ENCODE results near the gene VCAN. TPM values are rescaled to one million over a fixed set of nuclear protein-coding genes. Genes with fewer than 3 reads are reported as not detected.

Gene VCAN
- total and polyA plus RNA-seq, 3 donors from 2014 or later, result 15.7 to 23.4 (median 22.8) TPM

DNA sequence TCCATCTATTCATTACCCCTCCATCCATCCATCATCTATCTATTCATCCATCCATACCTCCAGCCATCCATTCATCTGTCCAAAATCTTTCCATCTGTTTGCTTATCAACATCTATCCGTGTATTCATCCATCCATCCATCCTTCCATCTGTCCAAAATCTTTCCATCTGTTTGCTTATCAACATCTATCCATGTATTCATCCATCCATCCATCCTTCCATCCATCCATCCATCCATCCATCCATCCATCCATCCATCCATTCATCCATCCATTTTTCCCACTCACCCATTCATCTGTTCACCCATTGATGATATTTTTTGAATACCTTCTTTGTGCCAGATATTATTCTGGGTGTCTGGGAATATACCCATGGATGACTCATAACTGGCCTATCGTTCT, 12.8 kb downstream of the VCAN start:
- Histone ChIP-seq H3K27ac (no peak overlapping the region), H3K27me3 (no peaks in the 10 kb centered on the region), H3K4me3 (no peak overlapping the region), H3K36me3 (ENCODE audit: low read depth, missing control alignments) (no peaks in the 10 kb centered on the region), H3K4me1 (no peaks in the 10 kb centered on the region), H3K9me3 (no peaks in the 10 kb centered on the region)
- WGBS, 2 donors, result 91% methylated on average over 2 of the region's 2 CpGs
- no peak for TF ChIP-seq POLR2A (IDR thresholded peaks at IDR 0.05)
- TF ChIP-seq, protein P1, sequence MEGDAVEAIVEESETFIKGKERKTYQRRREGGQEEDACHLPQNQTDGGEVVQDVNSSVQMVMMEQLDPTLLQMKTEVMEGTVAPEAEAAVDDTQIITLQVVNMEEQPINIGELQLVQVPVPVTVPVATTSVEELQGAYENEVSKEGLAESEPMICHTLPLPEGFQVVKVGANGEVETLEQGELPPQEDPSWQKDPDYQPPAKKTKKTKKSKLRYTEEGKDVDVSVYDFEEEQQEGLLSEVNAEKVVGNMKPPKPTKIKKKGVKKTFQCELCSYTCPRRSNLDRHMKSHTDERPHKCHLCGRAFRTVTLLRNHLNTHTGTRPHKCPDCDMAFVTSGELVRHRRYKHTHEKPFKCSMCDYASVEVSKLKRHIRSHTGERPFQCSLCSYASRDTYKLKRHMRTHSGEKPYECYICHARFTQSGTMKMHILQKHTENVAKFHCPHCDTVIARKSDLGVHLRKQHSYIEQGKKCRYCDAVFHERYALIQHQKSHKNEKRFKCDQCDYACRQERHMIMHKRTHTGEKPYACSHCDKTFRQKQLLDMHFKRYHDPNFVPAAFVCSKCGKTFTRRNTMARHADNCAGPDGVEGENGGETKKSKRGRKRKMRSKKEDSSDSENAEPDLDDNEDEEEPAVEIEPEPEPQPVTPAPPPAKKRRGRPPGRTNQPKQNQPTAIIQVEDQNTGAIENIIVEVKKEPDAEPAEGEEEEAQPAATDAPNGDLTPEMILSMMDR (IDR thresholded peaks at IDR 0.05), result no peak
- no peak for DNase-seq
- intact Hi-C loops (cut with DNase I; ENCODE audit: low total_unique reads), result no loop called here

DNA sequence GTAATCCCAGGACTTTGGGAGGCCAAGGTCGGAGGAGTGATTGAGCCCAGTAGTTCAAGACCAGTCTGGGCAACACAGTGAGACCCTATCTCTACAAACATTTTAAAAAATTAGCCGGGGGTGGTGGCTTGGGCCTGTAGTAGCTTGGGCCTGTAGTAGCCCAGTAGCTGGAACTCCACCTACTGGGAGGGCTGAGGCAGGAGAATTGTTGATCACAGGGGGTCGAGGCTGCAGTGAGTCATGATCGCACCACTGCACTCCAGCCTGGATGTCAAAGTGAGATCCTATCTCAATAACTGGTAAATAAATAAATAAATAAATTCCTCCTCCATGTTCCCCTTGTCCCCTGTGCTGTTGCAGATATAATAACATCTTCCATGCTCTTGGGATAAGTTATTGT, 14.3 kb downstream of the VCAN start:
- intact Hi-C loops (cut with DNase I; ENCODE audit: low total_unique reads), result no loop called here
- Histone ChIP-seq H3K36me3 (ENCODE audit: low read depth, missing control alignments) (no peaks in the 10 kb centered on the region), H3K4me3 (no peak overlapping the region), H3K9me3 (no peaks in the 10 kb centered on the region), H3K4me1 (no peaks in the 10 kb centered on the region), H3K27me3 (no peaks in the 10 kb centered on the region), H3K27ac (no peak overlapping the region)
- 92 to 96% methylated on average over 4 of the region's 4 CpGs for WGBS, 2 donors
- DNase-seq, result no peak
- no peak for TF ChIP-seq POLR2A (IDR thresholded peaks at IDR 0.05)
- TF ChIP-seq, protein P1 (IDR thresholded peaks at IDR 0.05), result no peak

DNA sequence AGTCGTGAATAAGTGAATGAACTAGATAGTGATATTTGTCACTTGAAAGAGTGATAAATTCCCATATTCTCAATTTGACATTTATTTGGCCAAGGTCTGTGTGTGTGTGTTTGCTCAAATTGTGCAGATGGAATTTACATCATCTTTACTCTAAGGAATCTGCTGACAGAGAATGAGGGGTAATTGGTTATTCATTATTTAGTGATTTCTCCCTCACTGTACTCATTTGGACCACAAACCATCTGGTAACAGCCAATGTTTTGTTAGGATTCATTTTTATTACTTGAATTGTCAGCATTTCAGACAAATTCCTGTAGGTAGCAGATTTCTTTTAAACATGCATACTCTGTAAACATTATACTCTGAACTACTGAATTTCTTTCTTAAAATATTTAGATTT, 15.6 kb downstream of the VCAN start:
- Histone ChIP-seq H3K36me3 (ENCODE audit: low read depth, missing control alignments) (no peaks in the 10 kb centered on the region), H3K4me3 (no peak overlapping the region), H3K27me3 (no peaks in the 10 kb centered on the region), H3K9me3 (no peaks in the 10 kb centered on the region), H3K27ac (no peak overlapping the region), H3K4me1 (no peaks in the 10 kb centered on the region)
- intact Hi-C loops (cut with DNase I; ENCODE audit: low total_unique reads), result no loop called here
- DNase-seq, result no peak
- 91 to 94% methylated on average over 1 of the region's 1 CpG for WGBS, 2 donors
- no peak for TF ChIP-seq POLR2A (IDR thresholded peaks at IDR 0.05)
- TF ChIP-seq, protein P1 (IDR thresholded peaks at IDR 0.05), result no peak

DNA sequence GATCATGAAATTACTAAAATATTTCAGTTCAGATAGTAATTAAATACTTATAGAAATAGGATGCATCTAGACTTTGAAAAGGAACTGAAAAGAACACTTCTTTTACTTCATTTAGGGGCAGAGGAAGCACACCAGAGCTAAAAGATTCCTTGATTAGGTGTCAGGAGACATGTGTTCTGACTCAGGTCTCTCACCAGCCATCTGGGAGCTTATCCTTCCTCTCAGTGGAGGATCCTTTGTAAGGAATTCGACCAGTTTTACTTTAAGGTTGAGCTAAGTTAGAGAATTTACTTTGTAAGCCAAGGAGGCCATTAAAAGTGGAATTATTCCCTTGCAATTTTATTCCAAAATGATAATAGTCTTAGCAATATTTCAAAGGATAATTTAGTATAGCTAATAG, 16.7 kb downstream of the VCAN start:
- Histone ChIP-seq H3K27ac (no peak overlapping the region), H3K27me3 (no peaks in the 10 kb centered on the region), H3K9me3 (no peaks in the 10 kb centered on the region), H3K4me3 (no peak overlapping the region), H3K36me3 (ENCODE audit: low read depth, missing control alignments) (no peaks in the 10 kb centered on the region), H3K4me1 (no peaks in the 10 kb centered on the region)
- 44 to 58% methylated on average over 1 of the region's 1 CpG for WGBS, 2 donors
- DNase-seq, result no peak
- intact Hi-C loops (cut with DNase I; ENCODE audit: low total_unique reads), result no loop called here
- TF ChIP-seq, protein P1 (IDR thresholded peaks at IDR 0.05), result no peak
- no peak for TF ChIP-seq POLR2A (IDR thresholded peaks at IDR 0.05)

DNA sequence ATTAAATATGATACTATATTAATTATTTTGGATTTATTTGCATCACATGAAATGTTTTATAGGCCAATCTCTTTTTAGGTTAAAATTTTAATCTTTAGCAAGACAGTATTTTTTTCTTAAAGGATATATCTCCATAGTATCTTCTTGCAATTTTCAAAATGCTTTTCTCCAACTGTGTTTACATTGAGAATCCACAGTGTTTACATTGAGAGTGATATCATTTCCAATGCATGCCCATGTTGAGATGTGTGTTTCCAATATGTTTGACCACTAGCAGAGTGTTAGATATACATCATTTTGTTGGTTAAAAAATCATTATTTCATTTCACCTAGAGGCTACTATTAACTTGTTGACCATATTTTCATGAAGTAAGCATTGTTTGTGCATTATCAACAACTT, 17.3 kb downstream of the VCAN start:
- H3K9me3 ChIP-seq, result no peaks in the 10 kb centered on the region
- H3K27me3 ChIP-seq, result no peaks in the 10 kb centered on the region
- no peak overlapping the region for H3K4me3 ChIP-seq
- no peaks in the 10 kb centered on the region for H3K36me3 ChIP-seq (ENCODE audit: low read depth, missing control alignments)
- no peak overlapping the region for H3K27ac ChIP-seq
- no peak for TF ChIP-seq POLR2A (IDR thresholded peaks at IDR 0.05)
- TF ChIP-seq, protein P1 (IDR thresholded peaks at IDR 0.05), result no peak
- H3K4me1 ChIP-seq, result no peaks in the 10 kb centered on the region
- no peak for DNase-seq
- intact Hi-C loops (cut with DNase I; ENCODE audit: low total_unique reads), result no loop called here
